Mesodermal cell (in vitro differentiated cells): Measurements from ENCODE around the gene POR.
"Not testable (repeated sequence)": the region's sequence is repeated elsewhere in the genome, so short reads cannot be mapped to it uniquely, and the experiment has no call there.

Experiments
- H3K27ac ChIP-seq: 2 replicates; pipeline ENCODE4 v1.7.0; 2013; ENCODE audit warnings: mild to moderate bottlenecking, low read depth, low read length, moderate library complexity; ENCODE audit not compliant: severe bottlenecking
- H3K36me3 ChIP-seq: 2 replicates; pipeline ENCODE4 v1.7.1; 2013; ENCODE audit warnings: mild to moderate bottlenecking, low read length, moderate library complexity; ENCODE audit not compliant: control insufficient read depth, insufficient read depth
- H3K4me1 ChIP-seq: one replicate; pipeline ENCODE4 v1.7.1; 2013; ENCODE audit warnings: mild to moderate bottlenecking, low read length; ENCODE audit not compliant: insufficient read depth, control insufficient read depth, poor library complexity, severe bottlenecking
- H3K4me3 ChIP-seq: 2 replicates; pipeline ENCODE4 v1.7.0; 2013; ENCODE audit warnings: low read length, control low read depth, mild to moderate bottlenecking; ENCODE audit not compliant: insufficient read depth, poor library complexity, severe bottlenecking; ENCODE audit errors: extremely low read depth
- H3K9me3 ChIP-seq: 2 replicates; pipeline ENCODE4 v1.7.1; 2013; ENCODE audit warnings: mild to moderate bottlenecking, low read length, moderate library complexity; ENCODE audit not compliant: control insufficient read depth
- whole genome bisulfite sequencing, 2 experiments: methylation state at CpG; one replicate each; pipeline ENCODE4 v1.1.5; 2013; ENCODE audit warnings: missing lambda C conversion rate in 2 of 2; ENCODE audit not compliant: insufficient coverage in 2 of 2; 5-methylcytosine and 5-hydroxymethylcytosine counted together

Gene POR

GRCh38 chr7:75875113-75876080 lies 39.6 kb upstream of the POR start:
- Histone ChIP-seq H3K4me3 (no peak overlapping the region), H3K4me1 (peaks cover 8% of the 10 kb centered on the region), H3K27ac (no peak overlapping the region), H3K9me3 (no peaks in the 10 kb centered on the region), H3K36me3 (no peaks in the 10 kb centered on the region)
- WGBS, 2 experiments = 92 to 95% methylated on average over 18 to 19 of the region's 21 CpGs

- H3K4me1 ChIP-seq = peaks cover 9% of the 10 kb centered on the region
- no peak overlapping the region for H3K4me3 ChIP-seq
- H3K36me3 ChIP-seq = peaks cover 6% of the 10 kb centered on the region
- no peaks in the 10 kb centered on the region for H3K9me3 ChIP-seq
- 81 to 85% methylated on average over 7 to 10 of the region's 11 CpGs for WGBS, 2 experiments
- no peak overlapping the region for H3K27ac ChIP-seq
These were observed 38.7 kb upstream of the POR start for GRCh38 chr7:75876126-75876881.

GRCh38 chr7:75878312-75878768 lies 36.6 kb upstream of the POR start:
- peaks cover 9% of the 10 kb centered on the region for H3K4me1 ChIP-seq
- no peaks in the 10 kb centered on the region for H3K9me3 ChIP-seq
- WGBS, 2 experiments = 54 to 67% methylated on average over 7 to 8 of the region's 10 CpGs
- peak overlapping the region; percentile 89 for H3K4me3 ChIP-seq
- H3K36me3 ChIP-seq = peaks cover 25% of the 10 kb centered on the region
- peak overlapping the region; percentile 45 for H3K27ac ChIP-seq

- peaks cover 32% of the 10 kb centered on the region for H3K36me3 ChIP-seq
- peak within 1 kb of the TSS; percentile 89 for H3K4me3 ChIP-seq
- 1% methylated on average over 37 to 54 of the region's 65 CpGs for WGBS, 2 experiments
- H3K27ac ChIP-seq = peak within 1 kb of the TSS; percentile 49
- no peaks in the 10 kb centered on the region for H3K9me3 ChIP-seq
- H3K4me1 ChIP-seq = peaks cover 9% of the 10 kb centered on the region
These were observed 36.0 kb upstream of the POR start, which contains the start of gene RHBDD2 for GRCh38 chr7:75878769-75879611. TSS of gene RHBDD2 (plus strand) at chr7:75879034. CDS start at chr7:75879083, 49 bp downstream.

GRCh38 chr7:75879771-75880184 lies 35.2 kb upstream of the POR start:
- Histone ChIP-seq H3K4me1 (peaks cover 9% of the 10 kb centered on the region), H3K4me3 (peak overlapping the region; percentile 89), H3K27ac (peak overlapping the region; percentile 49), H3K9me3 (no peaks in the 10 kb centered on the region), H3K36me3 (peaks cover 39% of the 10 kb centered on the region)
- WGBS, 2 experiments = 15 to 32% methylated on average over 4 to 6 of the region's 8 CpGs

GRCh38 chr7:75880242-75880641 lies 34.7 kb upstream of the POR start:
- no peak overlapping the region for H3K27ac ChIP-seq
- H3K36me3 ChIP-seq = peaks cover 44% of the 10 kb centered on the region
- WGBS, 2 experiments = 100% methylated on average over 1 to 4 of the region's 4 CpGs
- H3K4me3 ChIP-seq = peak overlapping the region; percentile 89
- H3K9me3 ChIP-seq = no peaks in the 10 kb centered on the region
- H3K4me1 ChIP-seq = peaks cover 9% of the 10 kb centered on the region

GRCh38 chr7:75881436-75882095 lies 33.4 kb upstream of the POR start:
- Histone ChIP-seq H3K36me3 (peaks cover 56% of the 10 kb centered on the region), H3K27ac (no peak overlapping the region), H3K4me1 (peaks cover 9% of the 10 kb centered on the region), H3K9me3 (no peaks in the 10 kb centered on the region), H3K4me3 (no peak overlapping the region)
- WGBS, 2 experiments = 85 to 89% methylated on average over 15 to 21 of the region's 23 CpGs

GRCh38 chr7:75883265-75883824 lies 31.6 kb upstream of the POR start:
- WGBS, 2 experiments = 88 to 100% methylated on average over 10 to 12 of the region's 13 CpGs
- H3K9me3 ChIP-seq, H3K4me3 ChIP-seq, H3K27ac ChIP-seq, H3K4me1 ChIP-seq: not testable (repeated sequence)
- H3K36me3 ChIP-seq = peaks cover 72% of the 10 kb centered on the region

GRCh38 chr7:75884476-75884875 lies 30.5 kb upstream of the POR start:
- Histone ChIP-seq H3K4me1 (peaks cover 5% of the 10 kb centered on the region), H3K36me3 (peaks cover 79% of the 10 kb centered on the region), H3K9me3 (no peaks in the 10 kb centered on the region), H3K27ac (no peak overlapping the region), H3K4me3 (no peak overlapping the region)
- 93 to 94% methylated on average over 5 of the region's 5 CpGs for WGBS, 2 experiments
